Measurements from ENCODE around the gene CPLX1. TPM values are rescaled to one million over a fixed set of nuclear protein-coding genes. Genes with fewer than 3 reads are reported as not detected.

CPLX1 gene
- polyA plus RNA-seq, 1 donor (not counting 4 experiments of a cell fraction or from before 2014, with no cell fraction given): 0.04 TPM

DNA sequence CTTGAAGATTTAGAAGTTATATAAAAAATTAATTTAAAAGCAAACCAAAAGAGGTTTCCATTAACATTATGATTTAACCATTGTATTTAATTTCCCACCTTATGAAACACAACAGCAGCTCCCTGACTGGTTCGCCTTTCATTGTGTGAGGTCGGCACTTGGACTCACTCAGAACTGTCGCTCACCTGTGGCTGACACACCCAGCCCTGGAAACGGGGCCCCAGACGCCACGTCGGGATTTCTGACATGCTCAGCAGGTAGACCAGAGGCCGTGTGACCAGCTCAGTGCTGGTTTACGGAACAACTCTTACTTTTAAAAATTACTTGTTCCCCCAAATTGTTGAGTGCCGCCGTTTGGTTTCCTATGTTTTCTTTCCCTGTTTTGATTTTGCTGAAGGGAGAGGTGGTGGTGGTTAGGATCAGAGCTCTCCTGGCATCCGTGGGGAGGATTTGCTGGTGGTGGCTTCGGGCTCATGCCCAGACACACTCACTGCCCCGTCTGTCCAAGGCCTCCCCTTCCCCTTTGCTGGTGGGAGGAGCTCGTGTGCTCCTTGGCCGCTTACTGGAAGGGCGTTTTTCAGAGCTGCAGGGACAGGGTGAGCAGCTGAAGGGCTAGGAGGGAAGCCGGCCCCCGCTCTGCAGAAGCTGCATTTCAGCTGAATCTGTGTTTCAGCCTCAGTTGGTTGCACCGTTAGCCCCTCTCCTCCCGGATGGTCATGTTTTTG, 59.2 kb downstream of the CPLX1 start:
- dilution Hi-C loops (cut with MboI; ENCODE audit: extremely low pct_ligation_motif_present, low sequenced_read_pairs): no loop called here
- H2AFZ ChIP-seq (ENCODE audit: control insufficient read depth, low read length): no peak overlapping the region
- H3K27ac ChIP-seq (ENCODE audit: control insufficient read depth, insufficient read depth, low read length): peak overlapping the region; percentile 54
- no peak for FAIRE-seq
- no peak for DNase-seq (ENCODE audit: low read depth, low spot score)
- H3K79me2 ChIP-seq (ENCODE audit: control insufficient read depth, insufficient read depth, low read length): peaks cover 26% of the 10 kb centered on the region
- no peaks in the 10 kb centered on the region for H3K9me3 ChIP-seq (ENCODE audit: control insufficient read depth, low read depth, low read length)
- H3K4me1 ChIP-seq (ENCODE audit: control insufficient read depth, extremely low read depth, insufficient read depth, low read length): peaks cover 19% of the 10 kb centered on the region
- no peak overlapping the region for H3K4me2 ChIP-seq (ENCODE audit: control insufficient read depth, extremely low read depth, insufficient read depth, low read depth, low read length)
- no peak for TF ChIP-seq EZH2 (IDR thresholded peaks at IDR 0.05; ENCODE audit: low read length)
- TF ChIP-seq, protein P1, sequence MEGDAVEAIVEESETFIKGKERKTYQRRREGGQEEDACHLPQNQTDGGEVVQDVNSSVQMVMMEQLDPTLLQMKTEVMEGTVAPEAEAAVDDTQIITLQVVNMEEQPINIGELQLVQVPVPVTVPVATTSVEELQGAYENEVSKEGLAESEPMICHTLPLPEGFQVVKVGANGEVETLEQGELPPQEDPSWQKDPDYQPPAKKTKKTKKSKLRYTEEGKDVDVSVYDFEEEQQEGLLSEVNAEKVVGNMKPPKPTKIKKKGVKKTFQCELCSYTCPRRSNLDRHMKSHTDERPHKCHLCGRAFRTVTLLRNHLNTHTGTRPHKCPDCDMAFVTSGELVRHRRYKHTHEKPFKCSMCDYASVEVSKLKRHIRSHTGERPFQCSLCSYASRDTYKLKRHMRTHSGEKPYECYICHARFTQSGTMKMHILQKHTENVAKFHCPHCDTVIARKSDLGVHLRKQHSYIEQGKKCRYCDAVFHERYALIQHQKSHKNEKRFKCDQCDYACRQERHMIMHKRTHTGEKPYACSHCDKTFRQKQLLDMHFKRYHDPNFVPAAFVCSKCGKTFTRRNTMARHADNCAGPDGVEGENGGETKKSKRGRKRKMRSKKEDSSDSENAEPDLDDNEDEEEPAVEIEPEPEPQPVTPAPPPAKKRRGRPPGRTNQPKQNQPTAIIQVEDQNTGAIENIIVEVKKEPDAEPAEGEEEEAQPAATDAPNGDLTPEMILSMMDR (optimal IDR thresholded peaks at IDR 0.05 in 1 of 3, IDR thresholded peaks at IDR 0.05 in 1 of 3, conservative IDR thresholded peaks at IDR 0.05 in 1 of 3; ENCODE audit: extremely low read depth in 1 of 3, insufficient read depth in 2 of 3, low read length in 3 of 3): no peak
- H3K4me3 ChIP-seq (ENCODE audit: control insufficient read depth in 2 of 3, extremely low read depth in 1 of 3, insufficient read depth in 2 of 3, low read depth in 1 of 3, low read length in 3 of 3): no peak overlapping the region
- H3K36me3 ChIP-seq (ENCODE audit: control insufficient read depth in 2 of 2, extremely low read depth in 1 of 2, insufficient read depth in 2 of 2, low read length in 2 of 2): peaks cover 32 to 40% of the 10 kb centered on the region in 2 experiments
- peak overlapping the region; percentile 37 for H3K9ac ChIP-seq (ENCODE audit: control insufficient read depth, extremely low read depth, insufficient read depth, low read length)
- H3K27me3 ChIP-seq (ENCODE audit: control insufficient read depth, extremely low read depth, insufficient read depth, low read length): no peaks in the 10 kb centered on the region
- H4K20me1 ChIP-seq (ENCODE audit: control insufficient read depth, extremely low read depth, insufficient read depth, low read length): peaks cover 48% of the 10 kb centered on the region
- H3K9me1 ChIP-seq (ENCODE audit: control insufficient read depth, extremely low read depth, insufficient read depth, low read length): no peaks in the 10 kb centered on the region

DNA sequence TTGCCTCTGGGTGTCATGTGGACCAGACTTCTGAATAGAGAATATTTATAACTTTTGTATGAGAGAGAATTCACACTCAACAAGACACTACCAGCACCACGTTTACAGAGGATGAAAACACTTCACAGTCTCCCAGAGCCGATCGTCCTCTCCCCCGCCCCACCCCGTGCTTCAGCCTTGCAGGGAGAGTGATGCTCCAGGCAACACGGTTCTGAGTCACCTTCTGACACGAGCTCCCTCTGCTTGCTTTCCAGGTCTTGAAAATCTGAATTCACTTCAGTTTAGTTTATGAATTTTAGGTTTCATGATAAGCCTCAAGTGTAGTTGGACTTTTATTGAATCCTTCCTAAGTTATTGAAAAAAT, 59.8 kb downstream of the CPLX1 start:
- DNase-seq (ENCODE audit: low read depth, low spot score) (no peak), FAIRE-seq (peak; percentile 67)
- H3K9me1 ChIP-seq (ENCODE audit: control insufficient read depth, extremely low read depth, insufficient read depth, low read length): no peaks in the 10 kb centered on the region
- no peak overlapping the region for H3K4me3 ChIP-seq (ENCODE audit: control insufficient read depth in 2 of 3, extremely low read depth in 1 of 3, insufficient read depth in 2 of 3, low read depth in 1 of 3, low read length in 3 of 3)
- no peaks in the 10 kb centered on the region for H3K9me3 ChIP-seq (ENCODE audit: control insufficient read depth, low read depth, low read length)
- H3K4me1 ChIP-seq (ENCODE audit: control insufficient read depth, extremely low read depth, insufficient read depth, low read length): peaks cover 19% of the 10 kb centered on the region
- H3K27ac ChIP-seq (ENCODE audit: control insufficient read depth, insufficient read depth, low read length): peak overlapping the region; percentile 54
- H3K27me3 ChIP-seq (ENCODE audit: control insufficient read depth, extremely low read depth, insufficient read depth, low read length): no peaks in the 10 kb centered on the region
- peaks cover 29 to 41% of the 10 kb centered on the region in 2 experiments for H3K36me3 ChIP-seq (ENCODE audit: control insufficient read depth in 2 of 2, extremely low read depth in 1 of 2, insufficient read depth in 2 of 2, low read length in 2 of 2)
- no peak overlapping the region for H2AFZ ChIP-seq (ENCODE audit: control insufficient read depth, low read length)
- peak overlapping the region; percentile 28 for H3K9ac ChIP-seq (ENCODE audit: control insufficient read depth, extremely low read depth, insufficient read depth, low read length)
- dilution Hi-C loops (cut with MboI; ENCODE audit: extremely low pct_ligation_motif_present, low sequenced_read_pairs): no loop called here
- TF ChIP-seq, protein P1 (optimal IDR thresholded peaks at IDR 0.05 in 1 of 3, IDR thresholded peaks at IDR 0.05 in 1 of 3, conservative IDR thresholded peaks at IDR 0.05 in 1 of 3; ENCODE audit: extremely low read depth in 1 of 3, insufficient read depth in 2 of 3, low read length in 3 of 3): no peak
- no peak for TF ChIP-seq EZH2 (IDR thresholded peaks at IDR 0.05; ENCODE audit: low read length)
- H3K79me2 ChIP-seq (ENCODE audit: control insufficient read depth, insufficient read depth, low read length): peaks cover 21% of the 10 kb centered on the region
- H4K20me1 ChIP-seq (ENCODE audit: control insufficient read depth, extremely low read depth, insufficient read depth, low read length): peaks cover 43% of the 10 kb centered on the region
- H3K4me2 ChIP-seq (ENCODE audit: control insufficient read depth, extremely low read depth, insufficient read depth, low read depth, low read length): no peak overlapping the region

Data from keratinocyte (primary cell).